ENCODE measurements around the gene ZCCHC14. TPM values are rescaled to one million over a fixed set of nuclear protein-coding genes. Genes with fewer than 3 reads are reported as not detected.

Gene ZCCHC14
- total and polyA plus RNA-seq, 2 of the 8 experiments (the other 6 are each of a cell fraction or from before 2014, with no cell fraction given) = 8.2 to 28.2 TPM

DNA sequence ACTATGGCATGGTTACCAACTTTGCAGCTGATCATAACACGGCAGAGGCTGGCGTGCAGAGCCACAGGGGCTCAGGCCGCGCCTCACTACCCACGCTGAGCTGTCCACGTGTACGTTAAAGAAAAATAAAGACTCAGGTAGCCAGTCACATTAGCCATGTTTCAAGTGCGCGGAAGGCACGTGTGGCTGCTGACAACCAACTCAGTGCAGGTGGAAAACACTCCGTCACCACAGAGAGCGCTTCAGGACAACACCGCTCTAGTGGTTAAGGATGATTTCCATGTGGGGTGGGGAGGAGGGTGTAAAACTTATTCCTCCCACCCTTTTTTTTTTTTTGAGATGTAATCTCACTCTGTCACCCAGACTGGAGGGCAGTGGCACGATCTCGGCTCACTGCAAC lies 33.8 kb downstream of the ZCCHC14 start:
- no peak overlapping the region for H2BK12ac ChIP-seq (ENCODE audit: low read depth, low read length)
- peaks cover 0 to 2% (median under 1%) of the 10 kb centered on the region in 4 experiments; a peak in 3 of 7 replicates for H3K4me1 ChIP-seq (replicated peaks in 1 of 4; ENCODE audit: control insufficient read depth in 3 of 4, insufficient read depth in 4 of 4, low read length in 3 of 4)
- H2BK15ac ChIP-seq (ENCODE audit: low read length) = no peak overlapping the region
- no peak overlapping the region for H3K14ac ChIP-seq (ENCODE audit: insufficient read length)
- no peak for DNase-seq (ENCODE audit: low read depth in 1 of 2, low spot score in 2 of 2)
- H4K91ac ChIP-seq (replicated peaks; ENCODE audit: insufficient read length, low read length) = no peak overlapping the region
- ChIA-PET CTCF (ENCODE audit: partially characterized antibody) (interaction anchor here (1.5 to 1.6 kb wide), 2 partner anchors 33 to 117 kb away, joined by 3 read pairs; no protein-coding TSS in a partner anchor), POLR2A (ENCODE audit: partially characterized antibody) (no interaction called here)
- H2AK5ac ChIP-seq (ENCODE audit: low read depth, low read length) = no peak overlapping the region
- no peak overlapping the region for H2AFZ ChIP-seq (ENCODE audit: low read length)
- no peaks in the 10 kb centered on the region for H3K27me3 ChIP-seq (replicated peaks in 1 of 4; ENCODE audit: control insufficient read depth in 3 of 4, extremely low read depth in 1 of 4, insufficient read depth in 3 of 4, low read length in 3 of 4)
- no peak overlapping the region for H3K18ac ChIP-seq (ENCODE audit: extremely low read depth, low read length)
- H3K23me2 ChIP-seq (ENCODE audit: low read depth, low read length) = no peaks in the 10 kb centered on the region
- no peak overlapping the region for H3K27ac ChIP-seq (ENCODE audit: low read depth, low read length)
- H3K36me3 ChIP-seq (ENCODE audit: control insufficient read depth in 2 of 4, insufficient read depth in 4 of 4, low read length in 3 of 4) = peaks cover 2 to 14% (median 13%) of the 10 kb centered on the region in 4 experiments; a peak in 5 of 8 replicates
- H2BK20ac ChIP-seq (ENCODE audit: low read length) = no peak overlapping the region
- H4K20me1 ChIP-seq (replicated peaks in 1 of 2; ENCODE audit: control insufficient read depth in 1 of 2, insufficient read depth in 2 of 2, low read length in 2 of 2) = peaks cover 0 to 8% of the 10 kb centered on the region in 2 experiments
- no peak overlapping the region for H4K5ac ChIP-seq (ENCODE audit: insufficient read length, low read depth, low read length)
- no peak overlapping the region for H3K9ac ChIP-seq (replicated peaks in 1 of 4; ENCODE audit: extremely low read depth in 1 of 4, low read depth in 3 of 4, low read length in 3 of 4)
- H3K4ac ChIP-seq (replicated peaks; ENCODE audit: insufficient read length, low read depth, low read length) = no peak overlapping the region
- no peak overlapping the region for H4K8ac ChIP-seq (ENCODE audit: extremely low read depth, insufficient read depth, low read length)
- no peak overlapping the region for H3K4me3 ChIP-seq (ENCODE audit: extremely low read depth in 1 of 4, insufficient read depth in 2 of 4, low read depth in 3 of 4, low read length in 4 of 4)
- WGBS, 2 experiments (ENCODE audit: extremely low coverage in 1 of 2, insufficient coverage in 1 of 2, insufficient read length in 1 of 2, insufficient replicate concordance in 2 of 2, low coverage in 1 of 2, low lambda C conversion rate in 2 of 2, missing lambda C conversion rate in 1 of 2) = 96% methylated on average over 15 of the region's 15 CpGs; no CpG with 5 or more reads in 1 of the 2 experiments
- H2BK120ac ChIP-seq (replicated peaks; ENCODE audit: low read depth, low read length) = no peak overlapping the region
- H3K9me3 ChIP-seq (ENCODE audit: insufficient read depth in 2 of 2, low read depth in 1 of 2, low read length in 1 of 2) = no peaks in the 10 kb centered on the region
- TF ChIP-seq POLR2AphosphoS5 (IDR thresholded peaks at IDR 0.05; ENCODE audit: low read depth, low read length) (no peak), GTF2F1 (IDR thresholded peaks at IDR 0.05; ENCODE audit: borderline replicate concordance, low read depth, low read length) (no peak), JUND (IDR thresholded peaks at IDR 0.05; ENCODE audit: low read length) (no peak), RNF2 (IDR thresholded peaks at IDR 0.05; ENCODE audit: borderline replicate concordance, low read depth, low read length, missing control alignments, poor library complexity, severe bottlenecking) (no peak), RXRA (IDR thresholded peaks at IDR 0.05; ENCODE audit: insufficient read depth, low read depth, low read length) (no peak)
- TF ChIP-seq, protein P1, sequence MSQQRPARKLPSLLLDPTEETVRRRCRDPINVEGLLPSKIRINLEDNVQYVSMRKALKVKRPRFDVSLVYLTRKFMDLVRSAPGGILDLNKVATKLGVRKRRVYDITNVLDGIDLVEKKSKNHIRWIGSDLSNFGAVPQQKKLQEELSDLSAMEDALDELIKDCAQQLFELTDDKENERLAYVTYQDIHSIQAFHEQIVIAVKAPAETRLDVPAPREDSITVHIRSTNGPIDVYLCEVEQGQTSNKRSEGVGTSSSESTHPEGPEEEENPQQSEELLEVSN (IDR thresholded peaks at IDR 0.05) = no peak
- no peak for FAIRE-seq
- no peak overlapping the region for H3K56ac ChIP-seq (replicated peaks; ENCODE audit: insufficient read length, low read depth, low read length)
- H3K79me2 ChIP-seq (ENCODE audit: control insufficient read depth in 1 of 2, insufficient read depth in 2 of 2, low read length in 2 of 2) = peaks cover 0 to 16% of the 10 kb centered on the region in 2 experiments; a peak in 2 of 4 replicates
- H2BK5ac ChIP-seq (ENCODE audit: low read depth, low read length) = no peak overlapping the region
- peaks cover 4% of the 10 kb centered on the region for H3K79me1 ChIP-seq (ENCODE audit: low read depth, low read length)
- no peak overlapping the region for H3K23ac ChIP-seq (ENCODE audit: insufficient read length)
- H3K4me2 ChIP-seq (ENCODE audit: insufficient read depth in 1 of 2, low read depth in 2 of 2, low read length in 2 of 2) = no peak overlapping the region
